GM12873 (cell line): Measurements from ENCODE around the gene SFT2D1.
A peak's percentile ranks its signal among the peaks of the same experiment; 100 is the strongest.

Source experiments
- TF ChIP-seq, protein P1 (sequence below): IDR thresholded peaks from 2 replicates; pipeline ENCODE4 v1.5.1; 2012; ENCODE audit warnings: low read depth, mild to moderate bottlenecking, moderate library complexity, low read length, control low read depth; ENCODE audit not compliant: insufficient read depth; ENCODE audit errors: missing control alignments

SFT2D1 gene

DNA sequence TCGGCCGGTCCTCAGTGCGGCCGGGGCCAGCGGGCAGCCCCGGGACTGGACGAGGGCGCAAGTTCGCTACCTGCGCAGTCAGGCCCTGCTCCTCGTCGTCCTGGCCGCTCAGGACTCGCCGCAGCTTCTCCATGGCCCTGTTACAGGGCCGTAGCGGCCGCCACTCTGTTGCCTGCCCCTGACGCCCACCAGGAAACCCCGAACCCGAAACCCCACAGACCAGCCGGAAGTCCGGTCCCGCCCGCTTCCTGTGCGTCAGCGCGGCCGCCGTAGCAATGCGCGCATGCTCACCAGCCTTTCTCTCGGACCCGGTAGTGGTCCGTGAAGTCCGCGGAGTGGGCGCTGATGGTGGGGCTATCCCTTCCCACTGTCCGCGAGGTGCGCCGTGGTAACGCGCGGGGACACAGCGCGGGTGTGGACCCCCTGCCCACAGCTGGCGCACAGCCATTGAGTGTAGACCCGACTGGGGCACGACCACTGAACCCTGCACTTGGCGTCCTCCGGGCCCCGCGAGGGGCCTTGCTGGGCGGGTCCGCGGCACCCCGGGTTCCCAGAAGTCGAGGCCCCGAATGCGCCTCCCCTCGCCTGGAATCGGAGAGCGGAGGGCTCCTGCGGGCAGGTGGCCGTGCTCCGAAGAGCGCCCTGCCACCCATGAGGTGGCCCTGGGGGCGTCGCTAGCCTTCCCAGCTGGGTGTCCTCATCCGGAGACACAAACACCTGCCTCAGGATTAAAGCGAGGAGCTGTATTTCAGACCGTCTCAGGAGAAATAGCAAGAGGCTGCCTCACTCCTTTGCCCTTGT, at the start of gene SFT2D1:
TSS of gene SFT2D1 (minus strand) at position 197 of the 801 bp plus-strand sequence. CDS start at position 133, 64 bp downstream.
- TF ChIP-seq, protein P1, sequence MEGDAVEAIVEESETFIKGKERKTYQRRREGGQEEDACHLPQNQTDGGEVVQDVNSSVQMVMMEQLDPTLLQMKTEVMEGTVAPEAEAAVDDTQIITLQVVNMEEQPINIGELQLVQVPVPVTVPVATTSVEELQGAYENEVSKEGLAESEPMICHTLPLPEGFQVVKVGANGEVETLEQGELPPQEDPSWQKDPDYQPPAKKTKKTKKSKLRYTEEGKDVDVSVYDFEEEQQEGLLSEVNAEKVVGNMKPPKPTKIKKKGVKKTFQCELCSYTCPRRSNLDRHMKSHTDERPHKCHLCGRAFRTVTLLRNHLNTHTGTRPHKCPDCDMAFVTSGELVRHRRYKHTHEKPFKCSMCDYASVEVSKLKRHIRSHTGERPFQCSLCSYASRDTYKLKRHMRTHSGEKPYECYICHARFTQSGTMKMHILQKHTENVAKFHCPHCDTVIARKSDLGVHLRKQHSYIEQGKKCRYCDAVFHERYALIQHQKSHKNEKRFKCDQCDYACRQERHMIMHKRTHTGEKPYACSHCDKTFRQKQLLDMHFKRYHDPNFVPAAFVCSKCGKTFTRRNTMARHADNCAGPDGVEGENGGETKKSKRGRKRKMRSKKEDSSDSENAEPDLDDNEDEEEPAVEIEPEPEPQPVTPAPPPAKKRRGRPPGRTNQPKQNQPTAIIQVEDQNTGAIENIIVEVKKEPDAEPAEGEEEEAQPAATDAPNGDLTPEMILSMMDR: no peak

DNA sequence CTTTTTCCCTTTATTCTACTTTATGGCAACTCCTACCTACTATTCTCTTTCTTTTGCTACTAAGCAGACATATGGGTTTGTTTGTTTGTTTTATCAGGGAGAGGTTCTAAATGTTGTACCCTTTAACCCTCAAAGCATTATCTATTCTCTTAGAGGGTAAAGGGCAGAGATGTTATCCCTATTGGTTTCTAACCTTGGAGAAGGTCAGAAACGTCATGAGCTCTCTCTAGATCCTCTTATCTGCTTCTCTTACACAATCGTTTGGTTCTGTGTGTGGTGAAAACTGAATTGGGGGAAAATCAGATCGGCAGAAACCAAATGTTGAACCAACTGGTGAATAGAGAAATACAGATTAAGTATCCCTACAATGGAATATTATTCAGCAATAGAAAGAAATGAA, 46.8 kb upstream of the SFT2D1 start:
- TF ChIP-seq, protein P1: no peak

DNA sequence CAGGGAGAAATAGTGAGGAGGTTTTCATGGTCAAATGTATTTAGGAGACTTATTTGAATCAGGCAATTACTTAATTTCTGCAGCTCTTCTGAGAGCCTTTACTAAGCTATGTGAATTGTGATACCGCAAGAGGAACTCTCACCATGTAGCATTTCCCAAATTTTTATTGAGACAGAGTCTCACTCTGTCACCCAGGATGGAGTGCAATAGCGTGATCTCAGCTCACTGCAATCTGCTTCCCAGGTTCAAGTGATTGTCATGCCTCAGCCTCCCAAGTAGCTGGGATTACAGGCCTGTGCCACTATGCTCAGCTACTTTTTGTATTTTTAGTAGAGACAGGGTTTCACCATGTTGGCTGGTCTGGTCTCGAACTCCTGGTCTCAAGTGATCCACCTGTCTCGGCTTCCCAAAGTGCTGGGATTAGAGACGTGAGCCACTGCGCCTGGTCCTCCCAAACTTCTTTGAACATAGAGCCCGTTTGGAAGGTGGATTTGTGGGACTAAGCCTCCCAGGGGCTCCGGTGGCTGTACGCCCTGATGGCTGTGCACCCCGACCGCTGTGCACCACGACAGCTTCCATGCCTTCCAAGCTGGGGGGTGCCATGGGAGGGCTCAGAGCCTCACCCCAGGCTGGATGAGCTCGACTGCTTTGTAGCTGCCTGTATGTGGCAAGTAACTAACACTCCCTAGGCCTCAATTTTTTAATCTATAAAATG, 46.1 kb upstream of the SFT2D1 start:
- TF ChIP-seq, protein P1: no peak

DNA sequence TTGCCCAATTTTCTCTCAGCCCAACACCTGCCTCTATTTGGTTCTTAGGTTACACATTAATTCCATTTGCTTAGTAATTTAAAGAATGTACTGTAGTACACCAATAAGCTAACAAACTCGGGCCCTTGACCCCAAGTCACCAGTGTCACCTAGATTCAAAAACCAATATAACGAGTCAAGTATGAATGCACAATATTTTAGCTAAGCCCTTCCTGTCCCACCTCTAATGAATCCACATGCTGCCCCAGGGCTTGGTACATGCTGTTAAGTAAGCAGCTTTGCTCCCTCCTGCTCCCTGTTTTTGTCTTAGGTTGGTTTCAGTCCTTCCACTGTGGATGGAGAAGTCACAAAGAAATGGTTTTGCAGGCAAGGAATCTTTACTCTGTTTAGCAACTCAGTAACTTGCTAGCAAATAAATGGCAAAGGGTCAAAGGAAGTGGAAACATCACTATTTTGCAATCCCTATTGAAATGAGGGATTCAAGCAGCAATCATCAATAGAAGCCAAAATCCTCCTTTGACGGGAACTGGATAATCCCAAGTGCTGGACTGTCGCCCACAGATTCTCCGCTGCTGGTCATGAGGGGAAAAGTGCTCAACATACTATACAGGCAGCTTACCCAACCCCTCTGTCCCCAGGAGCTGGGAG, 45.4 kb upstream of the SFT2D1 start:
- TF ChIP-seq, protein P1: no peak

DNA sequence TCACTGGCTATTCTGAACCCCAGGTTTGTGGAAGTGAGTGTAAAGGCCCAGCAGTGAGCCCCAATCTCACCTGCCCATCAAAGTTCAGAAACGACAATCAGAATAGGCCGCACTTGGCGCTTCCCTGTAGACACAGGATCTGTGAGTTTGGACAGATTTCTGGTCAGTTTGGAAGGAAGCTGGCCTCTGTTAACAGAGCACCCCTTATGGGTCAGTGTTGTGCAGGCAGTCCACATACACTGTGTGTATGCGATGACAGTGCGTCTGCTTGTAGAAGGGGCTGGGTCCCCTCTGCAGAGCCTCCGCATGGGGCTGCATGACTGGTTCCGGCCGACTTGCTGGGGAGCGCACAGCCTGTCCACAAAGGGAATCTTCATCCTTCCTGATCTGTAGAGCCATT, 43.8 kb upstream of the SFT2D1 start:
- TF ChIP-seq, protein P1: no peak

DNA sequence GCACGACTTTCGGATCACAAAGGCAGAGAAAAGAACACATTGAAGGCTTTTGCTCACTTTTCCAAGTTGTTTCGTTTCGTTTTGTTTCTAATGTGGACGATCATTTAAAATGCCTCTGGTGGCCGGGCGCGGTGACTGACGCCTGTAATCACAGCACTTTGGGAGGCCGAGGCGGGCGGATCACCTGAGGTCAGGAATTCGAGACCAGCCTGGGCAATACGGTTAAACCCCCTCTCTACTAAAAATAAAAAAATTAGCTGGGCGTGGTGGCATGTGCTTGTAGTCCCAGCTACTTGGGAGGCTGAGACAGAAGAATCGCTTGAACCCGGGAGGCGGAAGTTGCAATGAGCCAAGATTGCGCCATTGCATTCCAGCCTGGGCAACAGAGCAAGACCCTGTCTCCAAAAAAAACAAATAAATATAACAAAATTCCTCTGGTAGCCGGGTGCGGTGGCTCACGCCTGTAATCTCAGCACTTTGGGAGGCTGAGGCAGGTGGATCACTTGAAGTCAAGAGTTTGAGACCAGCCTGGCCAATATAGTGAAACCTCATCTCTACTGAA, 41.5 kb upstream of the SFT2D1 start:
- TF ChIP-seq, protein P1: peak; percentile 42
